Esophagus (tissue), 2 donors: ENCODE data around the gene TRIM9. TPM values are rescaled to one million over a fixed set of nuclear protein-coding genes. Genes with fewer than 3 reads are reported as not detected.
"Not testable (repeated sequence)": the region's sequence is repeated elsewhere in the genome, so short reads cannot be mapped to it uniquely, and the experiment has no call there.

ENCODE experiments used
- H3K27ac ChIP-seq, 2 donors: one replicate each; pipeline ENCODE4 v1.5.1; 2013; ENCODE audit warnings: low read depth in 2 of 2, mild to moderate bottlenecking in 2 of 2, inconsistent platforms in 1 of 2, low read length in 1 of 2, moderate library complexity in 1 of 2
- H3K27me3 ChIP-seq, 2 donors: one replicate each; pipeline ENCODE4 v1.6.1; 2013; ENCODE audit warnings: low read length in 2 of 2, control low read depth in 1 of 2, mild to moderate bottlenecking in 1 of 2; ENCODE audit not compliant: insufficient read depth in 2 of 2, control insufficient read depth in 1 of 2
- H3K36me3 ChIP-seq, 2 donors: one replicate each; pipeline ENCODE4 v1.6.1; 2013; ENCODE audit warnings: low read length in 1 of 2; ENCODE audit not compliant: control insufficient read depth in 2 of 2, insufficient read depth in 2 of 2
- H3K4me1 ChIP-seq, 2 donors: one replicate each; pipeline ENCODE4 v1.6.1; 2013; ENCODE audit warnings: low read length in 1 of 2; ENCODE audit not compliant: control insufficient read depth in 2 of 2, insufficient read depth in 2 of 2
- H3K4me3 ChIP-seq, 2 donors: one replicate each; pipeline ENCODE4 v1.5.1; 2013; ENCODE audit warnings: low read length in 2 of 2, mild to moderate bottlenecking in 2 of 2, low read depth in 1 of 2, moderate library complexity in 1 of 2
- H3K9me3 ChIP-seq, 2 donors: one replicate each; pipeline ENCODE4 v1.6.1; 2013; ENCODE audit warnings: mild to moderate bottlenecking in 2 of 2, low read depth in 1 of 2, low read length in 1 of 2, moderate library complexity in 1 of 2; ENCODE audit not compliant: control insufficient read depth in 2 of 2, insufficient read depth in 1 of 2
- WGBS, 2 donors: extraction: QIAGEN DNeasy Blood & Tissue Kit; methylation state at CpG; one replicate each; pipeline ENCODE4 v1.1.7; 2013; 5-methylcytosine and 5-hydroxymethylcytosine counted together
- polyA plus RNA-seq, 2 donors: library from polyadenylated mRNA; stranded (reverse); fragments of 200-250 nt; gene quantifications; one replicate each; pipeline ENCODE4 v1.2.3, GENCODE V29; 2013
- donor health status: healthy with polysubstance abuse.
- donor health status: Bipolar disorder and iron deficiency.

Gene TRIM9
- polyA plus RNA-seq, 2 donors, result 0.06 to 0.11 TPM

GRCh38 chr14:50967103-50967502, 127.8 kb downstream of the TRIM9 start:
- 55 to 58% methylated on average over 3 of the region's 3 CpGs for WGBS, 2 donors
- no peak overlapping the region for H3K27ac ChIP-seq
- H3K4me1 ChIP-seq, result no peaks in the 10 kb centered on the region
- H3K4me3 ChIP-seq, result no peak overlapping the region
- H3K9me3 ChIP-seq, result no peaks in the 10 kb centered on the region
- H3K27me3 ChIP-seq, result no peaks in the 10 kb centered on the region
- no peaks in the 10 kb centered on the region for H3K36me3 ChIP-seq

DNA sequence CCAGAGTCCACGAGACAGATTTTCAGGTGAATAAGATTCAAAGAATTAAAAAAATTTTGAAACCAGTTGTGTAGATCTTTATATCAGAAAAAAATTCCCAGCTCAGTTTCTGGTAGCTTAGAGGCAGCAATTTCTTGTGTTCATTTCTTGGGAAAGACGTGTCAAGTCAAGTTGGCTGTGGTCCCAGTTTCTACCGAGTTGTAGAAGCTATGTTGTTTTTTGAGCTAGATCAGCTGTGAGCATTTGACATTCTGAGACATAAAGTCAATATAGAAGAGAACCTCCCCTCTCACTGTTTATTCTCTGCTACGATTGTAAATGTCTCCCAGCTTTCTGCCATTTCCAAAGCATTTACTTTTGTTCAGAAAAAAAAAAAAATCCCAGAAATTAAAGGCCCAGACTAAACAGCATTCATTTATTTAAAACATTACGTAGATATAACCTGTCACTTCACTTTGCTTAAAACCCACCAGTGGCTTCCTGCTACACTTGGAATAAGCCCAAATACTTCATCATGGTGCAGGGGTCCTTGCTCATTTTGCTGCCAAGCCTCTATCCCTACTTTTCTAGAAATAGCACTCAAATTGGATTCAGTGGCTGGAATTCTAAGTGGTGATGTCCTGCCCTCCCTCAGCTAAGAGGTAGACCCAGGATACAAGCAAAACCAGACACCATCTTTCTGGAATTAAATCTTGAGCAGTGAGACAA, 130.1 kb downstream of the TRIM9 start:
- 22 to 23% methylated on average over 5 of the region's 5 CpGs for WGBS, 2 donors

DNA sequence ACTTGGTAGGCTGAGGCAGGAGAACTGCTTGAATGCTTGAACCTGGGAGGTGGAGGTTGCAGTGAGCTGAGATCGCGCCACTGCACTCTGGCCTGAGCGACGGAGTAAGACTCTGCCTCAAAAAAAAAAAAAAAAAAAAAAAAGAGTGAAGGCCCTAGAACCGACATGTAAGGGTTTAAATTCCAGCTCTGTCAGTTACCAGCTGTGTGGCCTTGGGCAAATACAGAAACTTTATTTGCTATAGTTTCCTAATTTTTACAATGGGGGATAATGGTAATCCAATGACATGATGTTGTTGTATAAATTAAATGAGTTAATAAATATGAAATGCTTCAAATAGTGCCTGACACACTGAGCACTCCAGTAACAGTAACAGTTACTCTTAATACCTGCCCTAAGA, 131.0 kb downstream of the TRIM9 start:
- H3K9me3 ChIP-seq, result no peaks in the 10 kb centered on the region
- WGBS, 2 donors, result 91 to 94% methylated on average over 5 of the region's 5 CpGs

More for the DNA sequence above, 130.1 kb downstream of the TRIM9 start:
- no peak overlapping the region for H3K27ac ChIP-seq
- H3K27me3 ChIP-seq, result no peaks in the 10 kb centered on the region
- no peak overlapping the region for H3K4me3 ChIP-seq
- peaks cover 0 to 4% of the 10 kb centered on the region in 2 donors for H3K4me1 ChIP-seq
- H3K9me3 ChIP-seq, result no peaks in the 10 kb centered on the region
- H3K36me3 ChIP-seq, result no peaks in the 10 kb centered on the region

DNA sequence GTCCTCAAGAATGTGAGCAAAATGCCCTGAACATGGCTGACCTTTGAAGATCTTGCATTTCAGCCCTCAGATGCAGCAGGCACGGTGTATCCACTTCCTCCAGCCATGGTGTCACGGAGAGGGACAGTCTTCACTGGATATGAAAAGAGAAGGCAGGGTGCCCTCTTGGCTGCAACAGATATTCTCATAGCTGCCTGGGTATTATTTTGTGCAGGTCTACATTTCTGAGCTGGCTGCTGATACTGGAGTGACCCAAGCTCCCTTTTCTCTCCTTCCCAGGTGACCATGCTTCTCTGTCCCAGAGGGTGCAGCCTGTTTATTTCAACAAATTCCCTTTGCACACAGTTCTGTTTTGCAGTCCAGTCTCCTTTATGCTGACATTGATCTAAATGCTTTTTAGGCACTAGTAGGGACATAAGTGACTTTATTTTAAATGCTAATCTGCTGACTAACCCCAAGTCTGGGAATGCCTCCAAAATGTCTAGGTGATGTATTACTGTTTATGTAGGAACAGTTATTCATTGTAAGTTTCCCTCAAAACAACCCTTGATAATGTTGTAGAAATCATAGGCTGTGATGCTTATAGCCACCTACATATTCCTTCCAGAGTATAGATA, 133.2 kb downstream of the TRIM9 start:
- 22 to 36% methylated on average over 2 of the region's 2 CpGs for WGBS, 2 donors
- peaks cover 0 to 4% of the 10 kb centered on the region in 2 donors for H3K4me1 ChIP-seq
- no peaks in the 10 kb centered on the region for H3K36me3 ChIP-seq
- H3K27me3 ChIP-seq, result no peaks in the 10 kb centered on the region
- H3K9me3 ChIP-seq, result no peaks in the 10 kb centered on the region
- H3K4me3 ChIP-seq, result no peak overlapping the region
- peak overlapping the region in 1 of 2 donors; percentile 45 for H3K27ac ChIP-seq

More for the DNA sequence above, 131.0 kb downstream of the TRIM9 start:
- no peak overlapping the region for H3K4me3 ChIP-seq
- H3K4me1 ChIP-seq, result peaks cover 0 to 4% of the 10 kb centered on the region in 2 donors
- H3K27ac ChIP-seq, result no peak overlapping the region
- no peaks in the 10 kb centered on the region for H3K27me3 ChIP-seq
- no peaks in the 10 kb centered on the region for H3K36me3 ChIP-seq

DNA sequence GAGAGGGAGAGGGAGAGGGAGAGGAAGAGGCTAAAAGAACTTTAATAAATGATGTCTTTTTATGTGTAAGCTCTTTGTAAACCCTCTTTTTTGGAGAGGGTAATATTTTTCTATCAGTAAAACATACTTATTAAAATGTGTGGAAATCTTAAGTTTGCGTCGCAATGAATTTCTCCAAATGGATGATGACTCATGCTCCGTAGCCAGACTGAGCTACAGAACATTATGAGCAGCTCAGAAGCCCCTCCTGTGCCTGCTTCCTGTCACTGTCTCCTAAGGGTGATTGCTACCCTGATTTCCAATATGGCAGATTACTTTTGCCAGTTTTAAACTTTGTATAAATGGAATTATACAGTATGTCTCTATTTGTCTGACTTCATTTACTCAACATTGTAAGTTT, 137.6 kb downstream of the TRIM9 start:
- WGBS, 2 donors, result 55% methylated on average over 3 of the region's 3 CpGs
- no peaks in the 10 kb centered on the region for H3K9me3 ChIP-seq
- H3K4me3 ChIP-seq, result no peak overlapping the region
- peaks cover 0 to 4% of the 10 kb centered on the region in 2 donors for H3K4me1 ChIP-seq
- no peak overlapping the region for H3K27ac ChIP-seq
- no peaks in the 10 kb centered on the region for H3K36me3 ChIP-seq
- H3K27me3 ChIP-seq, result no peaks in the 10 kb centered on the region

GRCh38 chr14:50956421-50956820, 138.5 kb downstream of the TRIM9 start:
- H3K27me3 ChIP-seq, H3K36me3 ChIP-seq, H3K9me3 ChIP-seq, H3K4me3 ChIP-seq, H3K4me1 ChIP-seq, H3K27ac ChIP-seq: not testable (repeated sequence)
- 87 to 93% methylated on average over 32 of the region's 32 CpGs for WGBS, 2 donors

GRCh38 chr14:50955373-50956043, 139.4 kb downstream of the TRIM9 start:
- no peaks in the 10 kb centered on the region for H3K36me3 ChIP-seq
- no peak overlapping the region for H3K4me3 ChIP-seq
- WGBS, 2 donors, result 48 to 62% methylated on average over 5 of the region's 5 CpGs
- no peaks in the 10 kb centered on the region for H3K4me1 ChIP-seq
- no peaks in the 10 kb centered on the region for H3K9me3 ChIP-seq
- H3K27me3 ChIP-seq, result no peaks in the 10 kb centered on the region
- peak overlapping the region; percentile 92 to 96 for H3K27ac ChIP-seq

- H3K4me3 ChIP-seq, result no peak overlapping the region
- H3K27me3 ChIP-seq, result no peaks in the 10 kb centered on the region
- WGBS, 2 donors, result 16% methylated on average over 1 of the region's 1 CpG
- H3K27ac ChIP-seq, result peak overlapping the region; percentile 92 to 96
- H3K4me1 ChIP-seq, result no peaks in the 10 kb centered on the region
- no peaks in the 10 kb centered on the region for H3K9me3 ChIP-seq
- H3K36me3 ChIP-seq, result no peaks in the 10 kb centered on the region
Measured at GRCh38 chr14:50954811-50955372, 140.0 kb downstream of the TRIM9 start.

- H3K36me3 ChIP-seq, result no peaks in the 10 kb centered on the region
- no peaks in the 10 kb centered on the region for H3K4me1 ChIP-seq
- no peaks in the 10 kb centered on the region for H3K9me3 ChIP-seq
- H3K27ac ChIP-seq, result no peak overlapping the region
- no peak overlapping the region for H3K4me3 ChIP-seq
- no peaks in the 10 kb centered on the region for H3K27me3 ChIP-seq
- WGBS, 2 donors, result 86 to 96% methylated on average over 1 of the region's 1 CpG
Measured at GRCh38 chr14:50953502-50953901, 141.4 kb downstream of the TRIM9 start.
